Ishikawa (cell line): ENCODE results near the gene GTSF1L.

Experiments used
- CEBPB ChIP-seq: IDR thresholded peaks from 2 replicates; pipeline ENCODE4 v1.6.1; 2012
- CREB1 ChIP-seq: IDR thresholded peaks from 2 replicates; pipeline ENCODE4 v1.6.1; 2012; ENCODE audit warnings: low read depth
- EGR1 ChIP-seq: IDR thresholded peaks from 2 replicates; pipeline ENCODE4 v1.6.1; 2012
- EP300 ChIP-seq: IDR thresholded peaks from 2 replicates; pipeline ENCODE4 v1.6.1; 2012; ENCODE audit warnings: borderline replicate concordance
- FOXM1 ChIP-seq: IDR thresholded peaks from 2 replicates; pipeline ENCODE4 v1.6.1; 2012; ENCODE audit warnings: low read depth, borderline replicate concordance
- NFIC ChIP-seq: IDR thresholded peaks from 2 replicates; pipeline ENCODE4 v1.6.1; 2012
- RAD21 ChIP-seq: IDR thresholded peaks from 2 replicates; pipeline ENCODE4 v1.6.1; 2012; ENCODE audit warnings: low read depth
- REST ChIP-seq: IDR thresholded peaks from 2 replicates; pipeline ENCODE4 v1.6.1; 2012; ENCODE audit warnings: low read depth, mild to moderate bottlenecking
- TAF1 ChIP-seq: IDR thresholded peaks from 2 replicates; pipeline ENCODE4 v1.6.1; 2012; ENCODE audit warnings: low read depth, mild to moderate bottlenecking
- TCF12 ChIP-seq: IDR thresholded peaks from 2 replicates; pipeline ENCODE4 v1.6.1; 2012; ENCODE audit warnings: low read depth
- TEAD4 ChIP-seq: IDR thresholded peaks from 2 replicates; pipeline ENCODE4 v1.6.1; 2012
- USF1 ChIP-seq: IDR thresholded peaks from 2 replicates; pipeline ENCODE4 v1.6.1; 2012
- YY1 ChIP-seq: IDR thresholded peaks from 2 replicates; pipeline ENCODE4 v1.6.1; 2012; ENCODE audit warnings: low read depth
- ZBTB7A ChIP-seq: IDR thresholded peaks from 2 replicates; pipeline ENCODE4 v1.6.1; 2012; ENCODE audit warnings: low read depth
- TF ChIP-seq, protein P1 (sequence below): IDR thresholded peaks from 2 replicates; pipeline ENCODE4 v1.6.1; 2012

Gene GTSF1L

GRCh38 chr20:43715044-43715443 lies 11.8 kb downstream of the GTSF1L start:
- TF ChIP-seq FOXM1 (no peak), USF1 (no peak), NFIC (no peak), ZBTB7A (no peak), TCF12 (no peak), YY1 (no peak)
- TF ChIP-seq, protein P1, sequence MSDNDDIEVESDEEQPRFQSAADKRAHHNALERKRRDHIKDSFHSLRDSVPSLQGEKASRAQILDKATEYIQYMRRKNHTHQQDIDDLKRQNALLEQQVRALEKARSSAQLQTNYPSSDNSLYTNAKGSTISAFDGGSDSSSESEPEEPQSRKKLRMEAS: no peak

DNA sequence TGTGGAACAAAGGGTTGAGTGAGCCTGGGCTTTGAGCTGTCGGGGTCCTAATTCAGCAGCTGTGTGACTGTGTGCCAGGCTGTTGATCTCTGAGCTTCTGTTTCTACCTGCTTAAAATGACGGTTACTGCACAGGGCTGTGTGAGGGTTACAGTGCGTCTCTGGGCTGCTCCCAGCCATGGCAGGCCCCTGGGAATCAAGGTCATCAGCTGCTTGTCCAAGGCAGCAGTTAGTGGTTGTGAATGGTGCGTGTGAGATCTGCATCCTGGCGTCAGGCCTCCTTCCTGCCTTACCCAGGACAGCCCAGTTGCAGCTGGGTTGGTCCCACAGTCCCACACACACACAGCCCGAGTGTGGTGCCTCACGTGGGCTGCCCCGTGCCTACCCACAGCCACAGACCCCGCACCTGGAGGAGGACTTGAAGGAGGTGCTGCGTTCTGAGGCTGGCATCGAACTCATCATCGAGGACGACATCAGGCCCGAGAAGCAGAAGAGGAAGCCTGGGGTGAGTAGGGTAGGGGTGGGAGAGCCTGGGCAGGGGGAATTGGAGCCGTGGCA lies 15.6 kb downstream of the GTSF1L start:
- TF ChIP-seq REST (no peak), EGR1 (no peak), USF1 (no peak), CREB1 (no peak), TAF1 (no peak), YY1 (no peak), NFIC (no peak), TEAD4 (no peak), EP300 (no peak), ZBTB7A (no peak), CEBPB (no peak), TCF12 (no peak), RAD21 (no peak), FOXM1 (no peak)
- TF ChIP-seq, protein P1: no peak

GRCh38 chr20:43710370-43711044 lies 16.3 kb downstream of the GTSF1L start:
- TF ChIP-seq, protein P1: no peak

DNA sequence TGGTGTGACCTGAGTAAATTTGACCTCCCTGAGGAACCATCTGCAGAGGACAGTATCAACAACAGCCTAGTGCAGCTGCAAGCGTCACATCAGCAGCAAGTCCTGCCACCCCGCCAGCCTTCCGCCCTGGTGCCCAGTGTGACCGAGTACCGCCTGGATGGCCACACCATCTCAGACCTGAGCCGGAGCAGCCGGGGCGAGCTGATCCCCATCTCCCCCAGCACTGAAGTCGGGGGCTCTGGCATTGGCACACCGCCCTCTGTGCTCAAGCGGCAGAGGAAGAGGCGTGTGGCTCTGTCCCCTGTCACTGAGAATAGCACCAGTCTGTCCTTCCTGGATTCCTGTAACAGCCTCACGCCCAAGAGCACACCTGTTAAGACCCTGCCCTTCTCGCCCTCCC lies 24.3 kb downstream of the GTSF1L start:
- TF ChIP-seq TEAD4 (no peak), TAF1 (no peak), USF1 (no peak), EGR1 (no peak), FOXM1 (no peak), NFIC (no peak), YY1 (no peak), EP300 (no peak), CEBPB (no peak), CREB1 (no peak)
- TF ChIP-seq, protein P1: no peak

DNA sequence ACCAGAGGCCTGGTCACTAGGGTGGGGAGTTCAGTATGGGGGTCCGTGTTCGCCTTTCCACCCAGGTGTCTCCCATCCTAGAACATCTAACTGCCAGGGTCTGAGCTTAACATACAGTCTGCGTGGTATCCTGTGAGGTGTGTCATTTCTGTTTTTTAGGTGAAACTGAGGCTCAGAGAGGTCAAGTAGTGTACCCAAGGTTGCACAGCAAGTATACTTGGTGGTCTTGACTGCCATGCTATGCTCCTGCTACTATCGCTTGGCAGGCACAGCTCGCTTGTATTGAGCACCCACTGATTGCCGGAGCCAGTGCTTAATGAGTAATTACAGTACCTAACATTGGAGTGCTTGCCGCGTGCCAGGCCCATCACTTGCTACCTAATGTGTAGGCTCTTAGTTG lies 26.2 kb downstream of the GTSF1L start:
- TF ChIP-seq FOXM1: no peak
- no peak for TF ChIP-seq CREB1
- TF ChIP-seq EGR1: no peak
- TF ChIP-seq EP300: no peak
- no peak for TF ChIP-seq REST
- no peak for TF ChIP-seq NFIC
